Progenitor cell of endocrine pancreas (in vitro differentiated cells): ENCODE measurements around the gene EXOC6B. TPM values are rescaled to one million over a fixed set of nuclear protein-coding genes. Genes with fewer than 3 reads are reported as not detected.

Source experiments
- DNase-seq: peaks from one replicate; pipeline ENCODE4 v3.0.0; 2021; ENCODE audit warnings: low spot score; ENCODE audit not compliant: unreplicated experiment
- H3K27ac Mint-ChIP-seq: 2 replicates; pipeline ENCODE4 v1.8.0; 2021; ENCODE audit warnings: mild to moderate bottlenecking, moderate library complexity, mixed read lengths
- H3K27me3 Mint-ChIP-seq: 2 replicates; pipeline ENCODE4 v1.8.0; 2021; ENCODE audit warnings: mixed read lengths
- H3K36me3 Mint-ChIP-seq: 2 replicates; pipeline ENCODE4 v1.8.0; 2022; ENCODE audit warnings: mixed read lengths; ENCODE audit not compliant: insufficient read depth
- H3K4me1 Mint-ChIP-seq: 2 replicates; pipeline ENCODE4 v1.8.0; 2021; ENCODE audit warnings: low read depth, mixed read lengths
- H3K4me3 Mint-ChIP-seq: 2 replicates; pipeline ENCODE4 v1.8.0; 2021; ENCODE audit warnings: low read depth, mild to moderate bottlenecking, moderate library complexity, mixed read lengths
- H3K9me3 Mint-ChIP-seq: 2 replicates; pipeline ENCODE4 v1.8.0; 2021; ENCODE audit warnings: low read depth, mixed read lengths
- CTCF ChIP-seq: fragments of 200-600 bp; sonication (generic); IDR thresholded peaks from one replicate; pipeline ENCODE4 v1.5.0; 2021; ENCODE audit warnings: antibody characterized with exemption, mild to moderate bottlenecking; ENCODE audit not compliant: unreplicated experiment
- total RNA-seq: library from RNA; stranded (reverse); gene quantifications from 2 replicates; pipeline ENCODE4 v1.2.1, GENCODE V29; 2021

EXOC6B gene
- total RNA-seq, 1 donor from 2014 or later: 71.9 TPM

DNA sequence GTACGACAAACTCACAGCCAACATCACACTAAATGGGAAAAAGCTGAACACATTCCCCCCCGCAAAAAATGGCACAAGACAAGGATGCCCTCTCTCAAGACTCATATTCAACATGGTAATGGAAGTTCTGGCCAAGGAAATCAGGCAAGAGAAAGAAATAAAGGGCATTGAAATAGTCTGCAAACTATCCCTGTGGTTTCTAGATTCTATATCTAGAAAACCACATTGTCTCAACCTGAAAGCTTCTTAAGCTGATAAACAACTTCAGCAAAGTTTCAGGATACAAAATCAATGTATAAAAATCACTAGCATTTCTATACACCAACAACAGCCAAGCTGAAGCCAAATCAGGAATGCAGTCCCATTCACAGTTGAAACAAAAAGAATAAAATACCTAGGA lies 383.6 kb downstream of the EXOC6B start:
- Mint-ChIP-seq H3K9me3 (peaks cover 24% of the 10 kb centered on the region), H3K36me3 (peaks cover 32% of the 10 kb centered on the region), H3K27me3 (no peaks in the 10 kb centered on the region), H3K27ac (no peak overlapping the region), H3K4me1 (no peaks in the 10 kb centered on the region), H3K4me3 (no peak overlapping the region)
- no peak for TF ChIP-seq CTCF
- no peak for DNase-seq

DNA sequence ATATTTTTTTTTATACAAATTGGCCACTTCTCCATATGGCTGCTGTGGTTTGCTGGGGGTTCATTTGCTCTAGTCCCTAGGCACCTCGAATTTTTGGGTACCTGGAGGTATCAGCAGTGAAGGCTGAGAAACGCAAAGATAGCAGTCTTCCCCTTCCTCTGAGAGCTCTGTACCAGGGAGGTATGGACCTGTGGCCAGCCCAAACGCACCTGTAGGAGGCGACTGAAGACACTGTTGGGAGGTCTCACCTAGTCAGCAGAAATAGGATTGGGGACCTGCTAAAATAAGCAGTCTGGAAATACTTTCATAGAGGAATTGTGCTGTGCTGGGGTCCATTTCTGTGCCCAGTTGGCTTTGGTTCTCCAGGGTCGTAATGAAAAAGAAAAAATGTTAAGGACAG lies 385.9 kb downstream of the EXOC6B start:
- no peak overlapping the region for H3K4me3 Mint-ChIP-seq
- H3K36me3 Mint-ChIP-seq: peaks cover 36% of the 10 kb centered on the region
- peaks cover 32% of the 10 kb centered on the region for H3K9me3 Mint-ChIP-seq
- DNase-seq: no peak
- TF ChIP-seq CTCF: no peak
- H3K27ac Mint-ChIP-seq: no peak overlapping the region
- H3K27me3 Mint-ChIP-seq: no peaks in the 10 kb centered on the region
- no peaks in the 10 kb centered on the region for H3K4me1 Mint-ChIP-seq

GRCh38 chr2:72438364-72438763 lies 387.5 kb downstream of the EXOC6B start:
- Mint-ChIP-seq H3K4me3 (no peak overlapping the region), H3K27ac (no peak overlapping the region), H3K4me1 (no peaks in the 10 kb centered on the region), H3K9me3 (peaks cover 44% of the 10 kb centered on the region), H3K36me3 (peaks cover 31% of the 10 kb centered on the region), H3K27me3 (no peaks in the 10 kb centered on the region)
- no peak for DNase-seq
- no peak for TF ChIP-seq CTCF

GRCh38 chr2:72431737-72432136 lies 394.1 kb downstream of the EXOC6B start:
- Mint-ChIP-seq H3K36me3 (peaks cover 20% of the 10 kb centered on the region), H3K9me3 (peaks cover 30% of the 10 kb centered on the region), H3K4me3 (no peak overlapping the region), H3K27ac (no peak overlapping the region), H3K4me1 (no peaks in the 10 kb centered on the region), H3K27me3 (no peaks in the 10 kb centered on the region)
- no peak for DNase-seq
- no peak for TF ChIP-seq CTCF

DNA sequence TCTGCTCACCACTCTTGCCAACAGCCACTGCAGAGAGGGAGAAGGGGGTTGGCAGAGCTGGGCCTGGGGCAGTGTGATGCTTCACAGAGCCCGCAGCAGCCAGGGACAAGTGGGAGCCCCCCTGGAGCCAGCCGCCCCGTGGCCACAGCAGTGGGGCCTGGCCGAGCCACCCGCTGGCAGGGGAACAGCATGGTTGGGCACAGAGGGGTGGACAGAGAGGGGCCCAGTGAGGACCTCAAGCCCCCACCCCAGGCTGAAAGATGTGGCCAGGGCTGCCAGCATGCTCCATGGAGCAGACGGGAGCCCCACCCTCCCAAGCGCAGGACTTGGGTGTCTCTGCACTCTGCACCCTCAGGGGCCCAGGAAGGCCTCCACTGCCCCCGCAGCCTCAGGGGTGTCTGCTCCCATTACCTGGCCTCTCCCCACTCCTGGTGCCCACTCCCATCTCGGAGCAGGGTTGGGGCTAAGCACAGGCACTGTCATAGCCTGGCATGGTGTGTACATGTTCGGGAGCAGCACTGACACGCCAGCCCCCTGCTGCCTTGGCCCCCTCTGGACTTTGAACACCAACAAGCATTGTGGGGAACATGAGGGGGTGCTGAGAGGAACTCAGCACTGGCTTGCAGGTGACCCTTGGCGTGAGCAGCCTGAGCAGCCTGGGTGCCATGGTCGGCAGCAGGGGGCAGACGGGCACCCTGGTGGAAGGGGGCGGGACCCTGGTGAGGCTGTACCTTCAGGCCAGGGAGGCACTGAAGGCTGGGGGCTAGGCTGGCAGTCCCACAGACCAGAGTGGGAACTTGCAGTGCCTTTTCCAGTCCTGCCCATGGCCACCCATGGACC lies 398.6 kb downstream of the EXOC6B start:
- Mint-ChIP-seq H3K27ac (no peak overlapping the region), H3K4me3 (no peak overlapping the region), H3K4me1 (no peaks in the 10 kb centered on the region), H3K9me3 (no peaks in the 10 kb centered on the region), H3K27me3 (no peaks in the 10 kb centered on the region), H3K36me3 (peaks cover 14% of the 10 kb centered on the region)
- TF ChIP-seq CTCF: no peak
- DNase-seq: no peak
